Adrenal gland (tissue), 12 donors: ENCODE data around the gene KTN1. TPM values are rescaled to one million over a fixed set of nuclear protein-coding genes. Genes with fewer than 3 reads are reported as not detected.

Source experiments
- DNase-seq, 7 donors: peaks; one replicate each; pipeline ENCODE4 v3.0.0-alpha.2; 2019 to 2020
- H3K27ac ChIP-seq, 5 donors: fragments of 200-600 bp; sonication (generic) in 4 of 5; 1 replicate in 3 of 5; 2 replicates in 2 of 5; pipeline versions ENCODE4 v1.5.1 to v1.8.0; 2016 to 2020; ENCODE audit warnings: mild to moderate bottlenecking in 1 of 5
- H3K27me3 ChIP-seq: fragments of 200-600 bp; 2 replicates; pipeline ENCODE4 v1.8.0; 2021
- H3K36me3 ChIP-seq, 2 donors: fragments of 200-600 bp; replicated peaks in 1 of 2; 1 replicate in 1 of 2; 2 replicates in 1 of 2; pipeline versions ENCODE4 v1.5.1 to v1.8.0; 2018 to 2022
- H3K4me1 ChIP-seq, 2 donors: fragments of 200-600 bp; replicated peaks in 1 of 2; 1 replicate in 1 of 2; 2 replicates in 1 of 2; pipeline versions ENCODE4 v1.5.1 to v1.8.0; 2018 to 2021
- H3K4me3 ChIP-seq, 4 donors: fragments of 200-600 bp; sonication (generic) in 3 of 4; one replicate each; pipeline ENCODE4 v1.5.1; 2016 to 2018
- H3K9me3 ChIP-seq, 3 donors: fragments of 200-600 bp; sonication (generic) in 1 of 3; replicated peaks in 1 of 3; 1 replicate in 2 of 3; 2 replicates in 1 of 3; pipeline versions ENCODE4 v1.5.1 to v1.8.0; 2016 to 2021
- CTCF ChIP-seq, 6 experiments: fragments of 450-650 bp in 4 of 6; fragments of 200-600 bp in 2 of 6; sonication (generic) in 1 of 6; IDR thresholded peaks; 1 replicate in 5 of 6; 2 replicates in 1 of 6; pipeline versions ENCODE4 v1.5.1 to v1.8.0; 2016 to 2021; ENCODE audit warnings: antibody characterized with exemption in 6 of 6, mild to moderate bottlenecking in 2 of 6, moderate library complexity in 1 of 6
- POLR2A ChIP-seq, 2 donors: fragments of 450-650 bp; IDR thresholded peaks; one replicate each; pipeline ENCODE4 v1.6.1; 2017; ENCODE audit warnings: antibody characterized with exemption in 2 of 2, mild to moderate bottlenecking in 2 of 2, moderate library complexity in 1 of 2
- WGBS, 4 donors: extraction: QIAGEN DNeasy Blood & Tissue Kit in 2 of 4; methylation state at CpG; one replicate each; pipeline versions ENCODE4 v1.1.5 to v1.1.7; 2013 to 2017; 5-methylcytosine and 5-hydroxymethylcytosine counted together
- intact Hi-C, 2 donors: fragments of 100-400 bp; cut with DNase I; formaldehyde crosslinking; loops; one replicate each; pipeline versions ENCODE4 v1.14.1 to v1.15.0; 2022 to 2023
- polyA plus RNA-seq, 3 donors: library from polyadenylated mRNA; stranded (reverse); fragments of 200-250 nt in 2 of 3; fragments of 350-450 nt in 1 of 3; fragmentation: Illumina TruSeq in 1 of 3; extraction: RNeasy Lipid Tissue Mini Kit (QIAGEN cat#74804) in 1 of 3; gene quantifications; one replicate each; pipeline ENCODE4 v1.2.3, GENCODE V29; 2013 to 2014
- total RNA-seq, 9 donors: library from RNA; depleted of rRNA in 4 of 9; stranded (reverse); fragments of >200 nt in 4 of 9; fragments of 120-200 nt in 1 of 9; fragmentation: NEBNext Ultra II Directional in 1 of 9; extraction: Animal tissue kit (Norgen Biotek cat#: 25700) in 1 of 9; gene quantifications; one replicate each; pipeline versions ENCODE4 v1.1.0 to v1.2.4, GENCODE V29; 2013 to 2023
- donor health status: healthy with polysubstance abuse.
- donor health status: Bipolar disorder and iron deficiency.
- donor health status: DM: yes; HTN: yes; CAD: no.
- donor health status: DM: no; HTN: no; CAD: no.
- donor health status: DM: no; HTN: no; CAD: no.
- donor health status: DM: yes; HTN: yes; CAD: no.

Gene KTN1
- total and polyA plus RNA-seq, 12 donors, result 60.4 to 283 (median 154) TPM

DNA sequence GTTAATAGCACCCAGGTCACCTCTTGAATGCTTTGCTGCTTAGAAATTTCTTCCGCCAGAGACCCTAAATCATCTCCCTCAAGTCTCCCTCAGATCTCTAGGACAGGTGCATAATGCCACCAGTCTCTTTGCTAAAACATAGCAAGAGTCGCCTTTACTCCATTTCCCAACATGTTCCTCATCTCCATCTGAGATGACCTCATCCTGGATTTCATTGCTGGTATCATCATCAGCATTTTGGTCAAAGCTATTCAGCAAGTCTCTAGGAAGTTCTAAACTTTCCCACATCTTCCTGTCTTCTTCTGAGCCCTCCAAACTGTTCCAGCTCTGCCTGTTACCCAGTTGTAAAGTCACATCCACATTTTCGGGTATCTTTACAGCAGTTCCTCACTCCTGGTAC lies 41.0 kb downstream of the KTN1 start:
- WGBS, 4 donors, result 81 to 98% (median 95%) methylated on average over 3 of the region's 3 CpGs
- no peaks in the 10 kb centered on the region for H3K27me3 ChIP-seq
- no peak overlapping the region for H3K4me3 ChIP-seq
- H3K27ac ChIP-seq, result no peak overlapping the region
- no peak for DNase-seq
- intact Hi-C loops, result loop anchor here in 1 of 2 donors (10.0 kb wide), 1 partner anchor 176 kb away; the partner anchor contains the start of gene TBPL2
- H3K4me1 ChIP-seq, result peaks cover 21 to 34% of the 10 kb centered on the region in 2 donors
- H3K36me3 ChIP-seq, result peaks cover 0 to 54% of the 10 kb centered on the region in 2 donors
- H3K9me3 ChIP-seq, result no peaks in the 10 kb centered on the region
- no peak for TF ChIP-seq POLR2A (IDR thresholded peaks at IDR 0.05)
- no peak for TF ChIP-seq CTCF (IDR thresholded peaks at IDR 0.05)

DNA sequence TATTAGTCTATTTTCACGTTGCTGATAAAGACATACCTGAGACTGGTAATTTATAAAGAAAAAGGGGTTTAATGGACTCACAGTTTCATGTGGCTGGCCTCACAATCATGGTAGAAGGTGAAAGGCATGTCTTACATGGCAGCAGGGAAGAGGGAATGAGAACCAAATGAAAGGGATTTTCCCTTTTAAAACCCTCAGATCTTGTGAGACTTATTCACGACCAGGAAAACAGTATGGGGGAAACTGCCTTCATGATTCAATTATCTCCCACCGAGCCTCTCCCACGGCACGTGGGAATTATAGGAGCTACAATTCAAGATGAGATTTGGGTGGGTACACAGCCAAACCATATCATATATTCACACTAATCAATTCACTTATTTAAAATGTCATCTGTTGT lies 41.4 kb downstream of the KTN1 start:
- DNase-seq, result no peak
- Histone ChIP-seq H3K27ac (no peak overlapping the region), H3K27me3 (no peaks in the 10 kb centered on the region), H3K4me3 (no peak overlapping the region), H3K9me3 (no peaks in the 10 kb centered on the region), H3K36me3 (peaks cover 0 to 49% of the 10 kb centered on the region in 2 donors), H3K4me1 (peaks cover 21 to 37% of the 10 kb centered on the region in 2 donors)
- TF ChIP-seq CTCF (IDR thresholded peaks at IDR 0.05) (no peak), POLR2A (IDR thresholded peaks at IDR 0.05) (no peak)
- WGBS, 4 donors, result 83 to 95% (median 94%) methylated on average over 5 of the region's 5 CpGs
- intact Hi-C loops, result loop anchor here in 1 of 2 donors (10.0 kb wide), 1 partner anchor 177 kb away; the partner anchor contains the start of gene TBPL2

GRCh38 chr14:55624913-55625312 lies 44.9 kb downstream of the KTN1 start:
- peaks cover 0 to 27% of the 10 kb centered on the region in 2 donors for H3K36me3 ChIP-seq
- no peaks in the 10 kb centered on the region for H3K9me3 ChIP-seq
- DNase-seq, result no peak
- TF ChIP-seq POLR2A (IDR thresholded peaks at IDR 0.05) (no peak), CTCF (IDR thresholded peaks at IDR 0.05) (no peak)
- WGBS, 4 donors, result 95 to 99% (median 97%) methylated on average over 4 of the region's 4 CpGs
- H3K27me3 ChIP-seq, result no peaks in the 10 kb centered on the region
- H3K4me1 ChIP-seq, result peaks cover 21 to 40% of the 10 kb centered on the region in 2 donors
- no peak overlapping the region for H3K4me3 ChIP-seq
- no peak overlapping the region for H3K27ac ChIP-seq
- intact Hi-C loops, result loop anchor here in 1 of 2 donors (10.0 kb wide), 1 partner anchor 180 kb away; the partner anchor contains the start of gene TBPL2

DNA sequence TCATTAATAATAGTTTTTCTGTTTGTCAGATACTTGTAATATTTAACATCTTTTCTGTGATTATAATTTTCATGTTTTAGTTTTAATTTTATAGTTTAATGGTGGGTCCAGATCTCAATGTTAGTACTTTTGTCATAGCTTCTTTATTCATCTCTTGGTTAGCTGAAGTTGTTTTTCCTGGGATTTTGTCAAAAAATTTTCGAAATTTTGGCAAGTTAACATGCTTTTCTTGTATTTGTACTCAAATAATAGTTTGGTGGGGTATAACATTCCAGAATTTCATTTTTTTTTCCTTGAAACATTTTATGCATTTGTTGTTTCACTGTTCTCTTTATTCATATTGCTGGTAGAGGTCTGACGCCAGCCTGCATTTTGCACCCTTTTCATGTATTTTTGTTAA lies 45.5 kb downstream of the KTN1 start:
- H3K4me3 ChIP-seq, result no peak overlapping the region
- peaks cover 0 to 27% of the 10 kb centered on the region in 2 donors for H3K36me3 ChIP-seq
- WGBS, 4 donors, result 72 to 89% (median 81%) methylated on average over 2 of the region's 2 CpGs
- no peaks in the 10 kb centered on the region for H3K27me3 ChIP-seq
- H3K9me3 ChIP-seq, result no peaks in the 10 kb centered on the region
- TF ChIP-seq CTCF (IDR thresholded peaks at IDR 0.05) (no peak), POLR2A (IDR thresholded peaks at IDR 0.05) (no peak)
- peaks cover 21 to 40% of the 10 kb centered on the region in 2 donors for H3K4me1 ChIP-seq
- DNase-seq, result no peak
- no peak overlapping the region for H3K27ac ChIP-seq
- intact Hi-C loops, result loop anchor here in 1 of 2 donors (10.0 kb wide), 1 partner anchor 181 kb away; the partner anchor contains the start of gene TBPL2
